Hematopoietic multipotent progenitor cell treated with erythropoietin and hydrocortisone succinate and interleukin-3 and kit ligand, for 6 days (in vitro differentiated cells): ENCODE measurements around the gene ILK.
A peak's percentile ranks its signal among the peaks of the same experiment; 100 is the strongest.

ENCODE experiments used
- DNase-seq: peaks from one replicate; pipeline ENCODE4 v3.0.0-alpha.2; 2015

ILK gene

DNA sequence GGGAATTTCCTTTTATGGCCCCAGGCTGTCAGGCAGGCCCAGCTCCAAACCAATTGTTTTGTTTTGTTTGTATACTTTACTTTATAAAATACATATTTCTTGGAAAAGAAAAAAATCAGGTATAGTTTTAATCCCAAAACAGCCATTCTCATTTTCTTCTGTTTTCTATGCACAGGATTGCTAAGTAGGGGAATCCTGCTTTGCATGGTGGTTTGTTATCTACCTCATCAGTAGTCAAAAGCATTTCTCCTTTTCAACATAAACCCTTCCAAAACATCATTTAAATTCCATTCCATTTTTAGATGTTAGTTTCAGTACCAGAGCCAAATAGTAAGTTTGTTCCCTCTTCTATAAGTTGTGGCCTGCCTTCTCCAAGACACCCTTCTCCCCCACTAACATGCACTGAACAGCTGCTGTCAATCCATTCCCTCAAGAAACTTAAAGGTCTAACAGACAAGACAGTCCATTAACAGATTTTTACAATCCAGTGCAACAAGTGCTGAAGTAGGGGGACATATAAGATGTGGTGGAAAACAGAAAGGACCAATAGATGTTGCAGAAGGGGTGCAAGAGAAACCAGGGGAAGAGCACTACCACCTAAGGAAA is 3.7 kb downstream of the ILK start:
- DNase-seq = no peak

DNA sequence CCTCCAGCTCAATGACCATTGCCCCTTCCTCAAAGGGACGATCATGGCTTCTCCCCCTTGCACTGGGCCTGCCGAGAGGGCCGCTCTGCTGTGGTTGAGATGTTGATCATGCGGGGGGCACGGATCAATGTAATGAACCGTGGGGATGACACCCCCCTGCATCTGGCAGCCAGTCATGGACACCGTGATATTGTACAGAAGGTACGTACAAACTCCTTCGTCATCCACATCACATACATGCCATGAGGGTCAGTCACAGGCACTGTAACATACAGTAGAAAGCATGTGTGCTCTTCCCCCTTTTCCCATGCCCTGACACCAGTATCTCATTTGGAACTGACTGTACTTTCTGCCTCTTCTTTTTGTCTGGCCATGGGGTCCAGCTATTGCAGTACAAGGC is 4.4 kb downstream of the ILK start:
- no peak for DNase-seq

DNA sequence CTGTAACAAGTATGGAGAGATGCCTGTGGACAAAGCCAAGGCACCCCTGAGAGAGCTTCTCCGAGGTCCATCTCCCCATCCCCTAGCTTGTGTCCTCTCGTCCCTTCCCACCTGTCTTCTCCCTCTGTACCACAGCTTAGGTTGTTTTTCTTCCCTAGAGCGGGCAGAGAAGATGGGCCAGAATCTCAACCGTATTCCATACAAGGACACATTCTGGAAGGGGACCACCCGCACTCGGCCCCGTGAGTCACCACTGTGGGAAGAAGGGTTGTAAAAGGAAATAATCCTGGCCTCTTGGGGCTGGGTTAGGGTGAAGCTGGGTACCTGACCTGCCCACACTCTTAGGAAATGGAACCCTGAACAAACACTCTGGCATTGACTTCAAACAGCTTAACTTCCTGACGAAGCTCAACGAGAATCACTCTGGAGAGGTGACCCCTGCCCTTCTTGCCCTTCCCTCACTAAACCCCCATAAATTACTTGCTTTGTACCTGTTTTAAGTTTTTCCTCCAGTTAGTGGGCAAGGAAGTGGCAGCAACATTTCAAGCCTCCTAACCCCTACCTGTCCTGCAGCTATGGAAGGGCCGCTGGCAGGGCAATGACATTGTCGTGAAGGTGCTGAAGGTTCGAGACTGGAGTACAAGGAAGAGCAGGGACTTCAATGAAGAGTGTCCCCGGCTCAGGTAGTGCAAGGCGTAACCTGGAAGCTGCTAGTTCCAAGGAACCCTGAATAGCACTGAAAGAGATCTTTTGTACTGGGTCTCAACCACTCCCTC is 5.3 kb downstream of the ILK start:
- no peak for DNase-seq

- DNase-seq = no peak
Measured at GRCh38 chr11:6609502-6610015, 6.0 kb downstream of the ILK start.

DNA sequence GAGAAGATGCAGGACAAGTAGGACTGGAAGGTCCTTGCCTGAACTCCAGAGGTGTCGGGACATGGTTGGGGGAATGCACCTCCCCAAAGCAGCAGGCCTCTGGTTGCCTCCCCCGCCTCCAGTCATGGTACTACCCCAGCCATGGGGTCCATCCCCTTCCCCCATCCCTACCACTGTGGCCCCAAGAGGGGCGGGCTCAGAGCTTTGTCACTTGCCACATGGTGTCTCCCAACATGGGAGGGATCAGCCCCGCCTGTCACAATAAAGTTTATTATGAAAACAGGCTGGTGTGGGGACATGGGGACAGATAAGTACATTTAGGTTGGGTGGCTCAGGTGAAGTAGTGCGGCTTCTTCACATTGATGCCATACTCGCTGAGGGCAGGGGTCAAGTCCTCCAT is 7.0 kb downstream of the ILK start:
- no peak for DNase-seq

- peak; percentile 41 for DNase-seq
Measured at GRCh38 chr11:6611092-6611962, 7.8 kb downstream of the ILK start.

DNA sequence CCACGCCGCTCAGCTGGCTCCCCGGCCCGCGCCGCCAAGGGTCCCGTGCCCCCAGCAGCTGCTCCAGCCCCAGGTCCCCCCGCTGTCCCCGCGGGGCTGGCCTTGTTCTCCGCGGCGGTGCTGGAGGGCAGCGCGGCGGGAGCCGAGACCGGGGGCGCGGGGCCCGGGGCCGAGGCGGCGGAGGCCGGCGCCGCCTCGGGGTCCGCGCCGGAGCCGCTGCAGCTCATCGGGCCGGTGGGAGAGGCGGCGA is 8.3 kb downstream of the ILK start:
- no peak for DNase-seq

- DNase-seq = peak; percentile 97
Measured at GRCh38 chr11:6612213-6613041, 8.9 kb downstream of the ILK start, which contains the start of gene TAF10. TAF10 (minus strand) TSS chr11:6612216; CDS start chr11:6612189, 27 bp downstream.

DNA sequence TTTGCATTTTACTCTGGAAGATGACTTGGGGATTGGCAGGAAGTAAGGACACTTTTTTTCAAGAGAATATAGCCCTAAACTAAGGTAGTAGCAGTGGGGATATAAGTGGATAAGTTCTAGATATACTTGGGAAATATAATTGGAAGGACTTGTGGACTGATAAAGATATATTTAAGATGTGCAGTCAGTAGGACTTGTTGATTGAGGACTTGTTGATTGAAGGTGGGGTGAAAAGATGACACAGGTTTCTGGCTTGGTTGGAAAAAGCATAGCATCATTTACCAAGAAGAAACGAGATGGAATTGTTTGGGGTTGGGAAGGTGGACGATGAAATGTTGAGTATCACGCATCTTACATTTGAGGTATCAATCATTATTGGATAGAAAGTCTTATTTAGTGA is 9.9 kb downstream of the ILK start:
- no peak for DNase-seq

DNA sequence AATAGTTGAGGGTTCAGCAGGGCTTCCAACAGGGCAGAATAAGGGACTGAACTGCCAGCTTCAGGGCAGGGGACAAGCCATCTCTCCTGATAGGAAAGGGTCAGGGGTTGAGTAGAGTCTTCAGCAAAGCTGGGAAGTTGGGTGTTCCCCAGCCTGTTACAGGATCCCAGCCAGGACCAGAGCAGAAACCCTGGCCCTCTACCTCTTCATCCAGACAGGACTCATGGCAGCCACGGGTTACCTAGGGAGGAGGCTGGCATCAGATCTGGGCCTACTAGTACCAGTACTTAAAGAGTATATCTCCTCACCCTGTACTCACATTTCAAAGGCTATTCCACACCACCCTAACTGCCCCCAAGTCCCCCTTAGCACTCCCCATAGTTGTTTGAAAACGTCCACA is 10.9 kb downstream of the ILK start:
- DNase-seq = no peak

- no peak for DNase-seq
Measured at GRCh38 chr11:6615046-6615445, 11.5 kb downstream of the ILK start.

DNA sequence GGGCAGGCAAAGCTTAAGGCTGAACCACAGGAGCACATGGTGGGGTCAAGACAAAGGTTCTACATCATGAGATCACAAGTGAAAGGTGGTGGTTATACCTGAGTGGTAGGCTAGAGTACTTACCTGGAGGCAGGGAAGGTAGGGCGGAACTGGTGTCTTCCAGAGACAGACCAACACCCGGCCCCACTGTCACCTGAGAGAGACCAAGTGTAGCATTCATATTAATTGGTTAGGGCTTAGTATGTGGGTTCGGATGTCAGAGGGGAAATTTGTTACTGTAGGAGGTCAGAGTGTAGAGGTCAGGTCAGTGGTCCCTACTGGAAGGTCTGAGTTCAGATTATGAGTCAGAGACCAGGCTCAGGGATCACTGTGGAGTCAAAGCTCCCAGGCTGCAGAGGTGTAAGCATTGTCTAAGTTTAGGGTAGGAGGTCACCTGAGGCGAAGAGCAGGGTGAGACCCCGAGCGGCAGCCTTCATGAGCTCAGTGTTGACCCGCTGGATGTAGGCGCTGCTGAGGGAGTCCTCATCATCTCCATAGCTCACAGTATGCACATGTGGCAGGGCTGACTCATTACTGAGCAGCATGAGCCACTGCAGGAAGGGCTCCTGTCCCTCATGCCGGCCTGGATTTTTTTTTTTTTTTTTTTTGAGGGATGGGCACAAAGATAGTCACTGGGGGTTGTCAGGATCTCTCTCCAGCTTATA is 12.5 kb downstream of the ILK start:
- DNase-seq = no peak

GRCh38 chr11:6616596-6617250 is 13.1 kb downstream of the ILK start:
- no peak for DNase-seq

GRCh38 chr11:6617315-6617781 is 13.8 kb downstream of the ILK start:
- no peak for DNase-seq

DNA sequence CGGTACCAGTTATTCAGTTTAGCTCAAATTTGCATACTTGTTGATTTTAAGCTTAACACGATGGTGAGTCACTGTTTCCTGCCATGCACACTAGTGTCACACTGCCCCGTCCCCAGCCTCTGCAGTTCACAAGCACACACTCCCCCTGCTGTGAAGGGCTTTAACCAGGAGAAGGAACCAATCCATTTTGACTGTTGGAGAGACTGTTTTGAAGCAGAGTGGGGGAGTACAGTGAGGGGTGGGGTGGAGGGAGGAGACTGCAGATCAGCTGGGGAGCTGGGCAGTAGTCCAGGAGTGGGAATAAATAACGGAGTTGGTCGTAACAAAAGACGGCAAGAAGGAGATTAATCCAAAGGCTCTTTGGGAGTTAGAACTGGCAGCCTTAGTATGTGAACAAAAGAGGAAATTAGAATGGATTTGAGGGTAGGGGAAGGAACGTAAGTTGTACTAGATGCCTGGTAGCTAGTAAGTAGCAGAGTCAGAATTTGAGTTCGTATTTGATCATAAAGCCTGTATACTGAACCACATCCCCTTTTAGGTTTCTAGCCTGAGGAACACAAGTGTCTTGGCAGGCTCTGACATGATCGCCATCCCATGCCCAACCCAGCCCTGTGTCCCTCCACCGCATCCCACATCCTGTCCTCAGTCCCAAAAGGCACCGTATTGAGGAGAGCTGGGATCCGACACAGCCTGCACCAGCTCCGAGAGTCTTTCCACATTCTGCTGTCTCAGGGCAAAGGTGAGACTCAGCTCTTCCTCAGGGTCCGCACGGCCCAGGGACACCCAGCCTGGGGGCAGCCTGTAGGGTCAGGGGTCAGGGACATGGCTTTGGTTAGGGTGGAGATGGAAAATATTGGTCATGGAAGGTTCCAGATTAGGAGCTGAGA is 14.8 kb downstream of the ILK start:
- DNase-seq = peak; percentile 89

DNA sequence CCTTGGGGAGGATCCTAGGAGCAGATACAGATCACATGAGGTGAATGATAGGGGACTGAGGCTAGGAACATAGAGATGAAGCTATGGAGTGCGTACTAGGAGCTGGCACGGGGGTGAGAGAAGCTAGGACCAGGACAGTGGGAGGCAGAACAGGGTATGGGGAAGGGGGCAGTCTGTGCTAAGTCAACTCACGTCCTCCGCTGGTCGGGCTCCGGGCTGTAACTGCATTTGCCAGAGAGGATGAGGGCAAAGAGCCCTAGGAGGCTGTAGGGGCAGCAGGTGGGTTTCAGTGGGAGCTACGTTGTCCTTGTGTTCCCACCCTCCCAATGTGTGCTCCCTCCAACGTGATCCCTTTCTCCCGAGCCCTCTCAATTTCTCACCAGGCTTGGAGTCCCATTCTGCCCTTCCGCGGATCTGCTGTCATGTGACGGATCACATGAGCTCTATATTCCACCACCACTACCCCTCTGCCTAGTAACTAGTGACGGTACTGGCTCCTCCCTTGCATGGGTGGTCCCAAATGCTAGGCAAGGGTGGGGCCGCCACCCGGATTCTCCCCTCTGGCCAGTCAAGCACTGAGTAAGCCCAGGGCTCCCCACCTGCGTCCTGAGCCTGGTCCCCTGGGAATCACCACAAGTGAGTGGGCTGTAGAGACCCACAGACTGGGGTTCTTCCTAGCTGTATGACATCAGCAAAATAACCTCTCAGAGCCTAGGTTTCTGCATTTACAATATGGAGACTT is 15.6 kb downstream of the ILK start, which contains the start of gene TPP1:
TSS of gene TPP1 (minus strand) at position 419 of the 742 bp plus-strand sequence. CDS start at position 397, 22 bp downstream.
- DNase-seq = peak; percentile 98

- DNase-seq = no peak
Measured at GRCh38 chr11:6620636-6621035, 17.1 kb downstream of the ILK start.

- no peak for DNase-seq
Measured at GRCh38 chr11:6621711-6622211, 18.2 kb downstream of the ILK start.
